ENCODE data around the gene MCOLN1.

MCOLN1 gene

GRCh38 chr19:7522072-7522922 lies at the start of gene MCOLN1:
Gene MCOLN1, plus strand, starts transcription at chr19:7522624. Its CDS starts 127 bp downstream, at chr19:7522751.
- DNase-seq, result peak; percentile 97
- in situ Hi-C loops (cut with MboI; ENCODE audit: low pct_unique_long_range_greater_than_20kb, low sequenced_read_pairs), result no loop called here

- in situ Hi-C loops (cut with MboI; ENCODE audit: low pct_unique_long_range_greater_than_20kb, low sequenced_read_pairs), result no loop called here
- no peak for DNase-seq
Measured at GRCh38 chr19:7475665-7476064, 46.8 kb upstream of the MCOLN1 start.

- in situ Hi-C loops (cut with MboI; ENCODE audit: low pct_unique_long_range_greater_than_20kb, low sequenced_read_pairs), result no loop called here
- DNase-seq, result no peak
Measured at GRCh38 chr19:7476241-7476640, 46.2 kb upstream of the MCOLN1 start.

GRCh38 chr19:7476777-7477494 lies 45.5 kb upstream of the MCOLN1 start:
- in situ Hi-C loops (cut with MboI; ENCODE audit: low pct_unique_long_range_greater_than_20kb, low sequenced_read_pairs), result no loop called here
- DNase-seq, result no peak

- DNase-seq, result no peak
- in situ Hi-C loops (cut with MboI; ENCODE audit: low pct_unique_long_range_greater_than_20kb, low sequenced_read_pairs), result no loop called here
Measured at GRCh38 chr19:7477758-7478157, 44.7 kb upstream of the MCOLN1 start.

- no peak for DNase-seq
- in situ Hi-C loops (cut with MboI; ENCODE audit: low pct_unique_long_range_greater_than_20kb, low sequenced_read_pairs), result no loop called here
Measured at GRCh38 chr19:7478173-7478842, 44.1 kb upstream of the MCOLN1 start.

GRCh38 chr19:7478843-7479227 lies 43.6 kb upstream of the MCOLN1 start:
- in situ Hi-C loops (cut with MboI; ENCODE audit: low pct_unique_long_range_greater_than_20kb, low sequenced_read_pairs), result no loop called here
- DNase-seq, result no peak

- in situ Hi-C loops (cut with MboI; ENCODE audit: low pct_unique_long_range_greater_than_20kb, low sequenced_read_pairs), result no loop called here
- no peak for DNase-seq
Measured at GRCh38 chr19:7480222-7480969, 42.0 kb upstream of the MCOLN1 start.

- no peak for DNase-seq
- in situ Hi-C loops (cut with MboI; ENCODE audit: low pct_unique_long_range_greater_than_20kb, low sequenced_read_pairs), result no loop called here
Measured at GRCh38 chr19:7480970-7481255, 41.5 kb upstream of the MCOLN1 start.

GRCh38 chr19:7482584-7483439 lies 39.6 kb upstream of the MCOLN1 start:
- in situ Hi-C loops (cut with MboI; ENCODE audit: low pct_unique_long_range_greater_than_20kb, low sequenced_read_pairs), result no loop called here
- no peak for DNase-seq

GRCh38 chr19:7483720-7484201 lies 38.7 kb upstream of the MCOLN1 start:
- DNase-seq, result no peak
- in situ Hi-C loops (cut with MboI; ENCODE audit: low pct_unique_long_range_greater_than_20kb, low sequenced_read_pairs), result no loop called here

GRCh38 chr19:7486923-7487322 lies 35.5 kb upstream of the MCOLN1 start:
- in situ Hi-C loops (cut with MboI; ENCODE audit: low pct_unique_long_range_greater_than_20kb, low sequenced_read_pairs), result no loop called here
- no peak for DNase-seq

- peak; percentile 81 for DNase-seq
- in situ Hi-C loops (cut with MboI; ENCODE audit: low pct_unique_long_range_greater_than_20kb, low sequenced_read_pairs), result no loop called here
Measured at GRCh38 chr19:7488736-7489353, 33.6 kb upstream of the MCOLN1 start, which contains the start of gene PEX11G. Gene PEX11G, minus strand, starts transcription at chr19:7489035. Its CDS starts 25 bp downstream, at chr19:7489010.

- in situ Hi-C loops (cut with MboI; ENCODE audit: low pct_unique_long_range_greater_than_20kb, low sequenced_read_pairs), result no loop called here
- no peak for DNase-seq
Measured at GRCh38 chr19:7489609-7490044, 32.8 kb upstream of the MCOLN1 start.

- DNase-seq, result peak; percentile 45
- in situ Hi-C loops (cut with MboI; ENCODE audit: low pct_unique_long_range_greater_than_20kb, low sequenced_read_pairs), result no loop called here
Measured at GRCh38 chr19:7492142-7492541, 30.3 kb upstream of the MCOLN1 start.

- no peak for DNase-seq
- in situ Hi-C loops (cut with MboI; ENCODE audit: low pct_unique_long_range_greater_than_20kb, low sequenced_read_pairs), result no loop called here
Measured at GRCh38 chr19:7492558-7492957, 29.9 kb upstream of the MCOLN1 start.

GRCh38 chr19:7494416-7495098 lies 27.9 kb upstream of the MCOLN1 start:
- in situ Hi-C loops (cut with MboI; ENCODE audit: low pct_unique_long_range_greater_than_20kb, low sequenced_read_pairs), result no loop called here
- DNase-seq, result no peak

All from KBM-7 (cell line).